Esophagus (tissue), 2 donors: ENCODE results near the gene ARID1B. TPM values are rescaled to one million over a fixed set of nuclear protein-coding genes. Genes with fewer than 3 reads are reported as not detected.

ENCODE experiments used
- H3K27ac ChIP-seq, 2 donors: one replicate each; pipeline ENCODE4 v1.5.1; 2013; ENCODE audit warnings: low read depth in 2 of 2, mild to moderate bottlenecking in 2 of 2, inconsistent platforms in 1 of 2, low read length in 1 of 2, moderate library complexity in 1 of 2
- H3K27me3 ChIP-seq, 2 donors: one replicate each; pipeline ENCODE4 v1.6.1; 2013; ENCODE audit warnings: low read length in 2 of 2, control low read depth in 1 of 2, mild to moderate bottlenecking in 1 of 2; ENCODE audit not compliant: insufficient read depth in 2 of 2, control insufficient read depth in 1 of 2
- H3K36me3 ChIP-seq, 2 donors: one replicate each; pipeline ENCODE4 v1.6.1; 2013; ENCODE audit warnings: low read length in 1 of 2; ENCODE audit not compliant: control insufficient read depth in 2 of 2, insufficient read depth in 2 of 2
- H3K4me1 ChIP-seq, 2 donors: one replicate each; pipeline ENCODE4 v1.6.1; 2013; ENCODE audit warnings: low read length in 1 of 2; ENCODE audit not compliant: control insufficient read depth in 2 of 2, insufficient read depth in 2 of 2
- H3K4me3 ChIP-seq, 2 donors: one replicate each; pipeline ENCODE4 v1.5.1; 2013; ENCODE audit warnings: low read length in 2 of 2, mild to moderate bottlenecking in 2 of 2, low read depth in 1 of 2, moderate library complexity in 1 of 2
- H3K9me3 ChIP-seq, 2 donors: one replicate each; pipeline ENCODE4 v1.6.1; 2013; ENCODE audit warnings: mild to moderate bottlenecking in 2 of 2, low read depth in 1 of 2, low read length in 1 of 2, moderate library complexity in 1 of 2; ENCODE audit not compliant: control insufficient read depth in 2 of 2, insufficient read depth in 1 of 2
- WGBS, 2 donors: extraction: QIAGEN DNeasy Blood & Tissue Kit; methylation state at CpG; one replicate each; pipeline ENCODE4 v1.1.7; 2013; 5-methylcytosine and 5-hydroxymethylcytosine counted together
- polyA plus RNA-seq, 2 donors: library from polyadenylated mRNA; stranded (reverse); fragments of 200-250 nt; gene quantifications; one replicate each; pipeline ENCODE4 v1.2.3, GENCODE V29; 2013
- donor health status: healthy with polysubstance abuse.
- donor health status: Bipolar disorder and iron deficiency.

Gene ARID1B
- polyA plus RNA-seq, 2 donors = 15.9 to 16.1 TPM

GRCh38 chr6:157246771-157247484, 469.8 kb downstream of the ARID1B start:
- Histone ChIP-seq H3K27ac (no peak overlapping the region), H3K4me3 (no peak overlapping the region), H3K4me1 (peaks cover 2 to 4% of the 10 kb centered on the region in 2 donors), H3K36me3 (no peaks in the 10 kb centered on the region), H3K9me3 (no peaks in the 10 kb centered on the region), H3K27me3 (no peaks in the 10 kb centered on the region)
- 91 to 93% methylated on average over 14 of the region's 14 CpGs for WGBS, 2 donors

GRCh38 chr6:157248264-157248663, 471.1 kb downstream of the ARID1B start:
- WGBS, 2 donors = 63 to 86% methylated on average over 1 of the region's 1 CpG
- no peaks in the 10 kb centered on the region for H3K27me3 ChIP-seq
- H3K9me3 ChIP-seq = no peaks in the 10 kb centered on the region
- H3K4me1 ChIP-seq = peaks cover 2 to 4% of the 10 kb centered on the region in 2 donors
- no peaks in the 10 kb centered on the region for H3K36me3 ChIP-seq
- H3K4me3 ChIP-seq = no peak overlapping the region
- H3K27ac ChIP-seq = no peak overlapping the region

GRCh38 chr6:157249826-157250225, 472.6 kb downstream of the ARID1B start:
- Histone ChIP-seq H3K27me3 (no peaks in the 10 kb centered on the region), H3K4me3 (no peak overlapping the region), H3K9me3 (no peaks in the 10 kb centered on the region), H3K36me3 (no peaks in the 10 kb centered on the region), H3K4me1 (peaks cover 2 to 3% of the 10 kb centered on the region in 2 donors), H3K27ac (no peak overlapping the region)
- 86% methylated on average over 8 of the region's 8 CpGs for WGBS, 2 donors

- WGBS, 2 donors = 91 to 92% methylated on average over 8 of the region's 8 CpGs
- Histone ChIP-seq H3K4me3 (no peak overlapping the region), H3K27me3 (no peaks in the 10 kb centered on the region), H3K9me3 (no peaks in the 10 kb centered on the region), H3K27ac (no peak overlapping the region), H3K4me1 (peaks cover 0 to 3% of the 10 kb centered on the region in 2 donors), H3K36me3 (no peaks in the 10 kb centered on the region)
These were observed 474.5 kb downstream of the ARID1B start for GRCh38 chr6:157251586-157252247.

GRCh38 chr6:157253017-157253416, 475.8 kb downstream of the ARID1B start:
- Histone ChIP-seq H3K4me1 (peaks cover 0 to 3% of the 10 kb centered on the region in 2 donors), H3K9me3 (no peaks in the 10 kb centered on the region), H3K27ac (no peak overlapping the region), H3K27me3 (no peaks in the 10 kb centered on the region), H3K4me3 (no peak overlapping the region), H3K36me3 (no peaks in the 10 kb centered on the region)
- 68 to 83% methylated on average over 7 of the region's 7 CpGs for WGBS, 2 donors

- Histone ChIP-seq H3K27me3 (no peaks in the 10 kb centered on the region), H3K27ac (no peak overlapping the region)
- 77 to 87% methylated on average over 6 to 7 of the region's 7 CpGs for WGBS, 2 donors
These were observed 476.5 kb downstream of the ARID1B start for GRCh38 chr6:157253699-157254098.

GRCh38 chr6:157254538-157254937, 477.4 kb downstream of the ARID1B start:
- no peak overlapping the region for H3K27ac ChIP-seq
- no peak overlapping the region for H3K4me3 ChIP-seq
- no peaks in the 10 kb centered on the region for H3K36me3 ChIP-seq
- H3K27me3 ChIP-seq = no peaks in the 10 kb centered on the region
- WGBS, 2 donors = 81 to 85% methylated on average over 3 of the region's 3 CpGs
- no peaks in the 10 kb centered on the region for H3K9me3 ChIP-seq
- peaks cover 4 to 5% of the 10 kb centered on the region in 2 donors for H3K4me1 ChIP-seq

More at GRCh38 chr6:157253699-157254098, 476.5 kb downstream of the ARID1B start:
- peaks cover under 1 to 3% of the 10 kb centered on the region in 2 donors for H3K4me1 ChIP-seq
- H3K36me3 ChIP-seq = no peaks in the 10 kb centered on the region
- H3K9me3 ChIP-seq = no peaks in the 10 kb centered on the region
- H3K4me3 ChIP-seq = no peak overlapping the region

- Histone ChIP-seq H3K4me3 (no peak overlapping the region), H3K27me3 (no peaks in the 10 kb centered on the region), H3K4me1 (peaks cover 6 to 7% of the 10 kb centered on the region in 2 donors), H3K9me3 (no peaks in the 10 kb centered on the region), H3K27ac (no peak overlapping the region), H3K36me3 (no peaks in the 10 kb centered on the region)
- WGBS, 2 donors = 89 to 94% methylated on average over 3 of the region's 3 CpGs
These were observed 477.9 kb downstream of the ARID1B start for GRCh38 chr6:157255079-157255478.

GRCh38 chr6:157258878-157259277, 481.7 kb downstream of the ARID1B start:
- Histone ChIP-seq H3K27me3 (no peaks in the 10 kb centered on the region), H3K27ac (no peak overlapping the region), H3K9me3 (no peaks in the 10 kb centered on the region), H3K4me1 (peaks cover 7 to 8% of the 10 kb centered on the region in 2 donors), H3K36me3 (no peaks in the 10 kb centered on the region), H3K4me3 (no peak overlapping the region)
- 85 to 93% methylated on average over 11 of the region's 11 CpGs for WGBS, 2 donors
